ACC112 (cell line): Measurements from ENCODE around the gene WRAP73.
A peak's percentile ranks its signal among the peaks of the same experiment; 100 is the strongest.

ENCODE experiments used
- H2AFZ ChIP-seq: fragments of 200-600 bp; sonication (generic); one replicate; pipeline ENCODE4 v1.6.0; 2017; ENCODE audit warnings: antibody characterized with exemption, low read length; ENCODE audit not compliant: unreplicated experiment
- H3K27ac ChIP-seq: fragments of 200-600 bp; sonication (generic); 2 replicates; pipeline ENCODE4 v1.5.1; 2014; ENCODE audit warnings: low read depth, mild to moderate bottlenecking, antibody characterized with exemption, low read length, moderate library complexity
- H3K27me3 ChIP-seq: fragments of 200-600 bp; sonication (generic); 2 replicates; pipeline ENCODE4 v1.6.1; 2014; ENCODE audit warnings: mild to moderate bottlenecking, antibody characterized with exemption, low read length, moderate library complexity, mixed read lengths; ENCODE audit not compliant: insufficient read depth
- H3K36me3 ChIP-seq: fragments of 200-600 bp; sonication (generic); 2 replicates; pipeline ENCODE4 v1.6.1; 2016; ENCODE audit warnings: mild to moderate bottlenecking, antibody characterized with exemption, low read length, moderate library complexity, mixed read lengths; ENCODE audit not compliant: insufficient read depth
- H3K4me1 ChIP-seq: fragments of 200-600 bp; sonication (generic); one replicate; pipeline ENCODE4 v1.6.1; 2016; ENCODE audit warnings: low read length, mixed read lengths; ENCODE audit not compliant: insufficient read depth, unreplicated experiment, control insufficient read depth
- H3K4me3 ChIP-seq: fragments of 200-600 bp; sonication (generic); 2 replicates; pipeline ENCODE4 v1.5.1; 2014; ENCODE audit warnings: mild to moderate bottlenecking, low read depth, low read length
- H3K79me2 ChIP-seq: fragments of 200-600 bp; sonication (generic); one replicate; pipeline ENCODE4 v1.6.0; 2016; ENCODE audit warnings: low read length; ENCODE audit not compliant: control insufficient read depth, unreplicated experiment, insufficient read depth

The WRAP73 gene

GRCh38 chr1:3618881-3619671 is 30.8 kb downstream of the WRAP73 start:
- Histone ChIP-seq H3K79me2 (no peaks in the 10 kb centered on the region), H2AFZ (no peak overlapping the region), H3K36me3 (no peaks in the 10 kb centered on the region), H3K4me3 (no peak overlapping the region), H3K4me1 (peaks cover 7% of the 10 kb centered on the region), H3K27ac (no peak overlapping the region), H3K27me3 (no peaks in the 10 kb centered on the region)

DNA sequence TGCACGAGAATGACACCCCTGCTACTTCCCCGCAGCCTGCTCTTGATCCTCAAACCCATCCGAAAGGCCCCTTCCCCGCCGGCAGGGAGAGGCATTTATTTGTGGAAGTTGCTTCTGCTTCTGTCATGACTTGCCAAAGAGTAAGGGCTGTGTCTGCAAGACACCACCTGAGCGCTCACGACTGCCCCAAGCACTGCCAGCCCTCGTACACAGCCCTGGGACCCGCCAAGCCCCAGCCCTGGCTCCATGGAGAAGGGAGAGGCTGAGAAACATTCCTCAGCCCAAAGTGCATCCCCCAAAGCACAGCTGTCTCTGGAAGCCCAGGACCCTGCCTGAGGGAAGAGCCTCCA is 31.4 kb downstream of the WRAP73 start:
- Histone ChIP-seq H3K27ac (no peak overlapping the region), H3K36me3 (no peaks in the 10 kb centered on the region), H3K79me2 (no peaks in the 10 kb centered on the region), H2AFZ (no peak overlapping the region), H3K4me3 (no peak overlapping the region), H3K4me1 (peaks cover 12% of the 10 kb centered on the region), H3K27me3 (no peaks in the 10 kb centered on the region)

DNA sequence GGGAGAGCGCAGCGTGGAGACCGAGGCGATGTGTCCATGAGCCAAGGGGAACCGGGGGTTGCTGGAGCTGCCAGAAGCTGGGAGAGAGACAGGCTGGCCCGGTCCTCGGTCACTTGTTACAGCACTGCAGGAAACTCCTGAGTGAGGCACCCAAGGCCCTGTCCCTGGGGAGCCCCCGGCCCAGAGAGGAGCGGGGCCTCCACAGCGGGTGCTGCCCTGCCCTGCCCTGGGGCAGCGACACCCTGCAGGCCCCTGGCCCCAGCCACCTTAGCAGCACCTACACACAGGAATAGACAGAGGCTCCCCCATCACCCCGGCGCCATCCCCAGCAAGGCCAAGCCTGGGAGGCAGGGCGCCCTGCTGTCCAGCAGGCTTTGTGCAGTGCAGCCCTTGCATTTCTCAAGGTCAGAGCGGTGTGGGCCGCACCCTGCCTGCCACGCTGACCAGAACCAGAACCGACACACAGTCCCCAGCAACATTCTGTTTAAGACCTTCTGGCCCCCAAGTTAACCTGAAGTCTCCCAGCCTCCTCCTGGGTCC is 32.0 kb downstream of the WRAP73 start:
- H2AFZ ChIP-seq, result no peak overlapping the region
- H3K79me2 ChIP-seq, result no peaks in the 10 kb centered on the region
- H3K36me3 ChIP-seq, result no peaks in the 10 kb centered on the region
- no peaks in the 10 kb centered on the region for H3K27me3 ChIP-seq
- peaks cover 12% of the 10 kb centered on the region for H3K4me1 ChIP-seq
- no peak overlapping the region for H3K4me3 ChIP-seq
- H3K27ac ChIP-seq, result no peak overlapping the region

GRCh38 chr1:3616861-3617260 is 33.0 kb downstream of the WRAP73 start:
- Histone ChIP-seq H3K4me3 (no peak overlapping the region), H3K79me2 (no peaks in the 10 kb centered on the region), H3K4me1 (peaks cover 11% of the 10 kb centered on the region), H2AFZ (no peak overlapping the region), H3K27ac (no peak overlapping the region), H3K27me3 (peaks cover 2% of the 10 kb centered on the region; the same call in 1 of the 2 replicates), H3K36me3 (no peaks in the 10 kb centered on the region)

DNA sequence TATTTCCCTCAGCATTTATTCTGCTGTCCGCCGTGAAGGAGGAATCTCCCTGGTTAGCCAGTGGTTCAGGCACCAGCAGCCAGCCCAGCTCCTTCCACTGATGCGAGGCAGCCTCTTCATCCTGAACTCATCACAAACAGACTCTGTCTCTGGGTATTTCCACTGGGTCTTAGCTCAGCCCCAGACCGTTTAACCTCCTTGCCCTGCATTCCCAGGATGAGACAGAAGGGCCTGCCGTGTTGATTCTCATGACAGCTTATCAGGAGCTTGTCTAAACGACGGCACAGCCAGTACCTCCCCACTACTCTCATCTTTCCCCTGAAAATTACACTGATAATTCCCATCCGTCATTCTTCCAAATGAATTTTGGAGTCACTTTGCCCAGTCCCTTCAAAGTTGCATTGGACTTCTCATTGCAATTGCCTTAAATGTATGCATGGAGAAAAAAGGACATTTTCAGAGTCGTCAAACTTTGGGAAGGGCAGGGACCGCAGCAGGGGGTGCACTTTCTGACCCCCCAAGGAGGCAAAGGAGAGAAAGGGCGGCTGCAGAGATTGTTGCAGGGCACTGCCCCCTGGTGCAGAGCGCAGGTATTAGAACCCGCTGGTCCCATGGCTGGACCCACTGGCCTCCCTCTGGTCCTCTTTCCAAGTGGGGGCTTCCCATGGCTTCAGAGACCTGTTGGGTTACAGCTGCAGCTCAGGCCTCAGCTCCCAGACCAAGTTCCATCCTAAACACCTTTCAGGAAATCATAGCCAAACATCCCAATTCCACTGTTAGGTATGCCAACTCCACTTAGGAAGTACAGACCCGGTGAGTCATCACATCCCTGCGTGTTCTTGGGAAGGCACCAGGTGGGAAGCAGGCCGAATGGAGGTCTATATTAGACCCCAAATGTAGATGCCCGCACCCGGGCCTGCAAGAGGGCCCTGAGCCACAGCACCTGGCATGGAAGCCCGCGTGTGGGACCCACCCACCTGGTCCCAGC is 34.9 kb downstream of the WRAP73 start:
- no peaks in the 10 kb centered on the region for H3K36me3 ChIP-seq
- no peak overlapping the region for H3K27ac ChIP-seq
- H3K4me1 ChIP-seq, result peaks cover 11% of the 10 kb centered on the region
- H3K79me2 ChIP-seq, result no peaks in the 10 kb centered on the region
- no peak overlapping the region for H3K4me3 ChIP-seq
- H2AFZ ChIP-seq, result no peak overlapping the region
- H3K27me3 ChIP-seq, result peaks cover 12% of the 10 kb centered on the region; the same call in 1 of the 2 replicates

- Histone ChIP-seq H3K27me3 (peaks cover 12% of the 10 kb centered on the region; the same call in 1 of the 2 replicates), H3K27ac (no peak overlapping the region), H3K79me2 (no peaks in the 10 kb centered on the region), H2AFZ (no peak overlapping the region), H3K36me3 (no peaks in the 10 kb centered on the region), H3K4me3 (no peak overlapping the region), H3K4me1 (peaks cover 11% of the 10 kb centered on the region)
These were observed 37.8 kb downstream of the WRAP73 start for GRCh38 chr1:3612123-3612522.

DNA sequence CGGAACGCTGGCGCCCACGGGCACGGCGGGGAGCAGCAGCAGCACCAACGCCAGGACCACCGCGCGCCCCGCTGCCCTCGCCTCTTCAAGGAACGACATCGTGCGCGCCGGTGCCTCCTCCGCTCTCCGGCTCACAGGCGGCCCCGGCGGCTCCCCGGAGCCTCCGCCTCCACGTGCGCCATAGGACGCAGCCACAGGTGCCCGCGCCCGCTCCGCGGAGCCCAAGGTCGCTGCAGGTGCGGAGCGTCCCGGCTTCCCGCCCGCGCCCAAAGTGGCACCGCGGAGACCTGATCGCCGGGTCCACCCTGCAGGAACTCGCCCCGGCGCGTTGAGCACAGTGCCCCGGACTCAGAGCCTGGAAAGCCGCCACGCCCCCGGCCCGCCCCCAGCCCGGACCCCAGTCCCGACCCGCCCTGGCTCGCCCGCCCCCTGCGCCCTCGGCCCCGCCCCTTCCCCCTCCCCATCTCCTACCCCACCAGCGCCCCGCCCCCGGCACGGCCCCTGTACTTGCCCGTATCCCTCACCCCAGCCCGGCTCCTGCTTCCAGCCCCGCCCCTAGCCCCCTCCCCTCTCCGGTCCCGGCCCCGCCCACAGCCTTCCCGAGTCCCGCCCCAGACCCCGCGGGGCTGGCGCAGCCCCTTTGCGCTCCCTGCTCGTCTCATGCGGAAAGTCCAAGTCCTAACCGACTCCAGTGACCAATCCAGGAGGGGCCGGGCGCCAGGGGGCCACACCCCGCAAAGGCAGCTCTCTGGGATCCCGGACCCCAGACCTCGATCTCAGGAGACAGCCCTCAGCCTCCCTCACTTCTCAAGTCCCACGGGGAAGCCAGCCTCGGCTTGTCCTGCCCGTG is 38.5 kb downstream of the WRAP73 start, which contains the start of gene MEGF6:
TSS of gene MEGF6 (minus strand) at position 339 of the 850 bp plus-strand sequence. CDS start at position 99, 240 bp downstream.
- Histone ChIP-seq H3K79me2 (no peaks in the 10 kb centered on the region), H2AFZ (no peak within 1 kb of the TSS), H3K36me3 (no peaks in the 10 kb centered on the region), H3K27ac (no peak within 1 kb of the TSS), H3K4me3 (peak within 1 kb of the TSS; percentile 71), H3K27me3 (peaks cover 12% of the 10 kb centered on the region; the same call in 1 of the 2 replicates), H3K4me1 (peaks cover 11% of the 10 kb centered on the region)

DNA sequence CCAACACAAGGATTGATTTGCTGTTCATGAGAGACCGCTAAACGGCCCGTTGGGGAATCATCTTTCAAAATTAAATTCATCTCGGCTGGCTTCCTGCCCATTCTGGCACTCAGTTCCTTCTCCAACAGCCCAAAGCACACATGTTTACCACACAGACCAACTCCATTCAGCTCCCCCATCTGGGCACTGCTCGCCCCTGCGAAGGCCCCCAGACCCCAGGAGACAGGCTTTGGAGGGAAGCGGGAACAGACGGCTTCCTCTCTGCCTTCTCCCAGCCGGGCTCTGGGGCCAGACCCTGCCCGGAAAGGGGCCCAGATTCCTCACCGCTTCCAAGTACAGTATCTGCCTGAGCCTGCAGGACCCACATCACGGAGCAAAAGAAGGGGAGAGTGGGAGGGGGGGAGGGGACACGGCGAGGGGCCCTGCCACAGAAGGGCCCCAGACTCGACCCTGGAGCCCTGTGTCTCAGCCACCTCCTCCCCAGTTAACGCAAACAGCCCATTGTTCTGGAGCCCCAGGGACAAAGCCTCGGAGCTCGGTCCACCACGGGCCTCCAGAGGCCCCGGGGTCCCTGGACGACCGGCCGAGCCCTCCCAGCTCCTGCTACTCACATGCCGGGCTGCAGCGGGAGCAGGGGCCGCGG is 39.3 kb downstream of the WRAP73 start:
- Histone ChIP-seq H3K36me3 (no peaks in the 10 kb centered on the region), H3K27me3 (peaks cover 12% of the 10 kb centered on the region; the same call in 1 of the 2 replicates), H3K4me3 (peak overlapping the region; percentile 71), H3K79me2 (no peaks in the 10 kb centered on the region), H3K4me1 (peaks cover 11% of the 10 kb centered on the region), H3K27ac (no peak overlapping the region), H2AFZ (no peak overlapping the region)

DNA sequence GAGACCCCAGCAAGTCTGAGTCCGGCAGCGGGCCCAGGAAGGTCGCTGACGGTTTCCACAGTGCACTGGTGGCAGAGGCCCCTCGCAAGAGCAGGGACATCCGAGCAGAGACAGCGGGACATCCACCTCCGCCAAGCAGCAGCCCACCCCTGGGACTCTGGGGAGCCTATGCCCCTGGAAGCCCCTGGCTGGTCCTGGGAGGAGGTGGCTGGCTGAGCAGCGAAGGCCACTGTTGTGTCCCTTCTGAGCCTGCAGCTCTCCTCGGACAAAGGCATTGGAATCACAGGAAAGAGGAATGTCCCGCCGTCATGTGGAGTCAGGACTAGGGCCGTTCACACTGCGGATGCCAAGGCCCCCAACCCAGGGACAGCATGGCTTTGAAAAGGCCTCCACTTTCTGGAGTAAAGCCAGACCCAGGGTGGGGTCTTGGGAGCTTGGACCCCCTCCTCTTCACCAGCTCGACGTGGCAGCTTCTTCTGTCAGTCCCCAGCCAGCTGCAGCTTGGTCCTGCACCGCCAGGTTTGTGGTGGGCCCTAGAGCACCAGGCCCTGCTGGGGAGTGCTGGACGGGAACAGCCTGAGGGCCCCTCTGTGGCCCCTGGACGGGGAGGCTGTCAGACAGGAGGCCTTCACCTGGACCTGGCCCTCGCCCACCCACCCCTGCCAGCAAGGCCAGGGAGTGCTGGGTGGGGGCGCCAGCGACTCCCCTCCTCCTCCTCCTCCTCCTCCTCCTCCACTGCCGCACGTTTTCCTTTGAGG is 40.0 kb downstream of the WRAP73 start:
- Histone ChIP-seq H3K79me2 (no peaks in the 10 kb centered on the region), H3K27ac (no peak overlapping the region), H3K36me3 (no peaks in the 10 kb centered on the region), H3K27me3 (peaks cover 12% of the 10 kb centered on the region; the same call in 1 of the 2 replicates), H3K4me1 (peaks cover 11% of the 10 kb centered on the region), H2AFZ (no peak overlapping the region), H3K4me3 (no peak overlapping the region)
